A549 (cell line): ENCODE results near the gene PKM.

Experiments used
- CTCF ChIP-seq: fragments of >200 bp; sonication (Bioruptor Twin); formaldehyde crosslinking; IDR thresholded peaks from 3 replicates; pipeline ENCODE4 v1.5.1; 2016
- EP300 ChIP-seq, 2 experiments: fragments of >200 bp; sonication (Bioruptor Twin); formaldehyde crosslinking; IDR thresholded peaks; 2 replicates in 1 of 2; 3 replicates in 1 of 2; pipeline ENCODE4 v1.6.1; 2016 to 2017
- FOSL2 ChIP-seq, 2 experiments: fragments of 450-650 bp in 1 of 2; fragments of >200 bp in 1 of 2; sonication (Bioruptor Twin) in 1 of 2; formaldehyde crosslinking; IDR thresholded peaks; 2 replicates each; pipeline versions ENCODE4 v1.5.0 to v1.6.1; 2016 to 2020; ENCODE audit warnings: mild to moderate bottlenecking in 1 of 2, moderate library complexity in 1 of 2
- PBX3 ChIP-seq: IDR thresholded peaks from 2 replicates; pipeline ENCODE4 v1.6.1; 2012
- POLR2A ChIP-seq: IDR thresholded peaks from 2 replicates; pipeline ENCODE4 v1.6.1; 2012; ENCODE audit warnings: mild to moderate bottlenecking, low read length
- REST ChIP-seq: fragments of 200-600 bp; sonication (generic); IDR thresholded peaks from 2 replicates; pipeline ENCODE4 v1.6.1; 2016; ENCODE audit warnings: antibody characterized with exemption, mild to moderate bottlenecking, moderate library complexity
- SMC3 ChIP-seq: fragments of >200 bp; sonication (Bioruptor Twin); formaldehyde crosslinking; IDR thresholded peaks from 3 replicates; pipeline ENCODE4 v1.6.1; 2018; ENCODE audit warnings: inconsistent platforms
- USF2 ChIP-seq: fragments of 450-650 bp; IDR thresholded peaks from 2 replicates; pipeline ENCODE4 v1.6.1; 2014; ENCODE audit warnings: antibody characterized with exemption

GRCh38 chr15:72198356-72199204, 32.4 kb downstream of the PKM start:
- TF ChIP-seq SMC3 (no peak), PBX3 (0 out of 2 replicates have a peak, but pooled peaks have one; percentile 16), FOSL2 (IDR thresholded peaks at IDR 0.05) (no peak), FOSL2 (CRISPR knock-in tag; IDR thresholded peaks at IDR 0.05) (no peak), REST (no peak), POLR2A (no peak), CTCF (no peak), EP300 (IDR thresholded peaks at IDR 0.05) (no peak), USF2 (no peak)
